MG63 (cell line): ENCODE data around the gene ANKRD12. TPM values are rescaled to one million over a fixed set of nuclear protein-coding genes. Genes with fewer than 3 reads are reported as not detected.

ENCODE experiments used
- DNase-seq: peaks from one replicate; pipeline ENCODE4 v3.0.0-alpha.2; 2020
- H3K27me3 ChIP-seq: fragments of 250-450 bp; sonication (Bioruptor Pico); 2 replicates; pipeline ENCODE4 v1.5.1; 2020; ENCODE audit warnings: mild to moderate bottlenecking, moderate library complexity
- H3K36me3 ChIP-seq: fragments of 250-450 bp; sonication (Bioruptor Pico); 2 replicates; pipeline ENCODE4 v1.5.1; 2020; ENCODE audit warnings: mild to moderate bottlenecking, moderate library complexity
- H3K4me3 ChIP-seq: fragments of 250-450 bp; sonication (Bioruptor Pico); 2 replicates; pipeline ENCODE4 v1.5.1; 2020; ENCODE audit warnings: mild to moderate bottlenecking, moderate library complexity
- H3K9me3 ChIP-seq: fragments of 250-450 bp; sonication (Bioruptor Pico); 2 replicates; pipeline ENCODE4 v1.5.1; 2020; ENCODE audit warnings: mild to moderate bottlenecking, moderate library complexity
- total RNA-seq: library from RNA; depleted of rRNA; stranded (reverse); fragments of >200 nt; shearing (Covaris generic); gene quantifications from 2 replicates; pipeline ENCODE4 v1.2.3, GENCODE V29; 2014; ENCODE audit warnings: low replicate concordance

The ANKRD12 gene
- total RNA-seq, 1 experiment from 2014 or later = 7.8 TPM

DNA sequence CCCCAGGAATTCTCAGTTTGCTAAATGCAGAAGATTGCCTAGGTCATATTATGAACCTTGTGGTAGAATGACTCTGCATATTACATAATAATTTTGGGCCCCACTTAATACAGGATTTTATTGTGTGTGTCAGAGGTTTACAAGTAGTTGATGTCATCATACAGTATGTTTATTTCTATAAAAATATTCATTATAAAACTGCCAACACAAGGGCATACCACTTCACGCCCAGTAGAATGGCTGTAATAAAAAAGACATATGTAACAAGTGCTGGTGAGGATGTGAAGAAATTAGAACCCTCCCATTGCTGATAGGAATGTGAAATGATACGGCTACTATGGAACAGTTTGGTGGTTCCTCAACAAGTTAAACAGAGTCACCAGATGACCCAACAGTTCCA lies 136.6 kb downstream of the ANKRD12 start:
- no peaks in the 10 kb centered on the region for H3K9me3 ChIP-seq
- H3K36me3 ChIP-seq = no peaks in the 10 kb centered on the region
- no peaks in the 10 kb centered on the region for H3K27me3 ChIP-seq
- no peak overlapping the region for H3K4me3 ChIP-seq
- DNase-seq = no peak

DNA sequence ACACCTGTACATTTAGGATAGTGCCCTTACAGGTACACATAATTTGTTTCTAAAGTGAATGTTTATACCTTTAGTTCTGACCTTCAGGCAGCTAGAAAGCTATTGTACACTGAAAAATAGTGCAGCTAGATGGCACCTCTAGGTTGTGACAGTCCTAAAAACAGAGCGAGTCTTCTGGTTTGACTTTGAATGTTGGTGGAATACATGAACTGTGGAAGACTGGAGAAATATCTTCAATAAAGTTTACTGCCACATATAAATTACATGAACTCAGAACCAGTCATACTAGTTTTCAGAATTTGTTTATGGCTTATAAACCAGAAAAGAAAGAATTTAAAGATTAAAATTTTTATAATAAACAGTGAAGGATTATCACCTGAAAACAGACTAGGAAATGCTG lies 139.3 kb downstream of the ANKRD12 start:
- no peaks in the 10 kb centered on the region for H3K36me3 ChIP-seq
- no peaks in the 10 kb centered on the region for H3K9me3 ChIP-seq
- H3K27me3 ChIP-seq = no peaks in the 10 kb centered on the region
- no peak for DNase-seq
- no peak overlapping the region for H3K4me3 ChIP-seq

DNA sequence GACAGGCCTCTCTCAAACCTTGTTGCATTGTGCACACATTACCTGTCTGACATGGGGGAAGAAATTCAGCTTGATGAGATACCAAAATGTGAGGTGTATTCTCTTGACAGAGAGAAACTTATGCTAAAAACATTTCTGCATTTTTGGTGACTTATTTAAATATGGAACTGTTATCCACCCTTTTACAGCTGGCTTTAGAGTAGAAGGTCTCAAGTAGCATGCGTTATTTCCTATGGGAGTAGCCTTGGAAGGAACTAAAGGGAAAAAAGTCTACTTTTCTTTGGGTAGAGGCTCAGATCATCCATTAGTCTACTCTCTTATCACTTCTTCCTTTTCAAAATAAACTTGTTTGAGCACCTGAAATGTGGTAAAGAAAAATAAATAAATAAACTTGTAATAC lies 141.4 kb downstream of the ANKRD12 start:
- Histone ChIP-seq H3K9me3 (no peaks in the 10 kb centered on the region), H3K4me3 (no peak overlapping the region), H3K27me3 (no peaks in the 10 kb centered on the region), H3K36me3 (no peaks in the 10 kb centered on the region; the same call in 1 of the 2 replicates)
- no peak for DNase-seq

DNA sequence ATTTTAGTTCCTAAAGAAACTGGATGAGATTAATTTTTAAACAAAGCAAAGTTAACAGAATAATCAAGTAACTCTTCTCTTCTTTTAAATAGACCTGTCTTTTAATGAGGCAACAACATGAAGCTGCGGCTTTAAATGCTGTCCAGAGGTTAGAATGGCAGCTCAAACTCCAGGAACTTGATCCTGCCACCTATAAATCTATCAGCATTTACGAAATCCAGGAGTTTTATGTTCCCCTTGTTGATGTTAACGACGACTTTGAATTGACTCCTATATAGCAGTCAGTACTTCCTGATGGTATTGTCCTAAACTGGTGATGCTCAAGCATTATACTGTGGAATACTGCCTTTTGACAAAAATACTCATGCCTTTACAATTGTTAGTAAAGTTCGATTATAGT lies 144.3 kb downstream of the ANKRD12 start:
- DNase-seq = no peak
- Histone ChIP-seq H3K4me3 (no peak overlapping the region), H3K36me3 (peaks cover 2% of the 10 kb centered on the region), H3K9me3 (no peaks in the 10 kb centered on the region), H3K27me3 (no peaks in the 10 kb centered on the region)

DNA sequence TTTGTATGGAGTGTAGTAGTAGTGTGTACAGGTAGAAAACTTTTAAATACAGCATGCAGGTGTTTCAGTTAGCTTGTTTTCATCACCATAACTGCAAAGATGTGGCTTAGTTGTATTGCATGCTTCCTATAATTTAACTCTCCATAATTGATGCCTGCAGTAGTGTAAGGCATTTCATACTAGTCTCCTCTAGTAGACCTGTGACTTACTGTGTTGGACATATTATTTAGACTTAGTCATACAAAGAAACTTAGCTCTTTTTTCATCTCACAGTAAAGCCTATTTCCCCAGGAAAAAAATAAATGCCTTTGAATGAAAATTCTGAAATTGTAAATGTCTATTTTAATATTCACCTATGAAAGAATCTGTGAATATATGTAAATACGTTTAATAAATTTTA lies 145.2 kb downstream of the ANKRD12 start:
- no peak for DNase-seq
- H3K4me3 ChIP-seq = no peak overlapping the region

DNA sequence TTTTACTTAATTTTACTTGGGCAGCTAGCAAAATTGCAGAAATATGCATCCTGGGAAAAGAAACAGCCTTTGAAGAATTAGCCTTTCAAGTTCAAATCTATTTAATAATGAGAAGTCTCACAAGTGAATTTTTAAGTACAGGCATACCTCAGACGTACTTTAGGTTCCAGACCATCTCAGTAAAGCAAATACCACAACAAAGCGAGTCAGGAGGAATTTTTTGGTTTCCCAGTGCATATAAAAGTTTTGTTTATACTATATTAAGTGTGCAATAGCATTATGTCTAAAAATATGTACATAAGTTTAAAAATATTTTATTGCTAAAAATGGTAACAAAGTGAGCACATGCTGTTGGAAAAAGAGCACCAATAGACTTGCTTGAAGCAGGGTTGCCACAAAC lies 147.2 kb downstream of the ANKRD12 start:
- Histone ChIP-seq H3K4me3 (no peak overlapping the region), H3K9me3 (no peaks in the 10 kb centered on the region), H3K36me3 (peaks cover 2% of the 10 kb centered on the region), H3K27me3 (no peaks in the 10 kb centered on the region)
- DNase-seq = no peak

More for the DNA sequence above, 145.2 kb downstream of the ANKRD12 start:
- H3K27me3 ChIP-seq = no peaks in the 10 kb centered on the region
- peaks cover 2% of the 10 kb centered on the region for H3K36me3 ChIP-seq
- no peaks in the 10 kb centered on the region for H3K9me3 ChIP-seq

DNA sequence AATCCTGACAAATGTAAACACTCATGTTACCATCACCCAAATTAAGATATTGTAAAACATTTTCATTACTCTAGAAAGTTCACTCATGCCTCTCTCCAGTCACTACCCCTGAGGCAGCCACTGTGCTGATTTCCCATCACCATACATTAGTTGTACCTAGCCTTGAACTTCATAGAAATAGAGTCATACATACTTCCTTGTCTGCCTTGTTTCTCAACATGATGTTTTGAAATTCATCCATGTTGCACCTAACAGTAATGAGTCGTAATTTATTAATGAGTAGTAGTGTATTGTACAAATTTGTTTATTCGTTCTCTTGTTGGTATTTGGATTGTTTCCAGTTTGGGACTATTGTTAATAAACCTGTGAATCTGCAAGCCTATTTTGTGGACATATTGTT lies 149.0 kb downstream of the ANKRD12 start:
- Histone ChIP-seq H3K27me3 (no peaks in the 10 kb centered on the region), H3K4me3 (no peak overlapping the region), H3K36me3 (peaks cover 2% of the 10 kb centered on the region), H3K9me3 (no peaks in the 10 kb centered on the region)
- DNase-seq = no peak

DNA sequence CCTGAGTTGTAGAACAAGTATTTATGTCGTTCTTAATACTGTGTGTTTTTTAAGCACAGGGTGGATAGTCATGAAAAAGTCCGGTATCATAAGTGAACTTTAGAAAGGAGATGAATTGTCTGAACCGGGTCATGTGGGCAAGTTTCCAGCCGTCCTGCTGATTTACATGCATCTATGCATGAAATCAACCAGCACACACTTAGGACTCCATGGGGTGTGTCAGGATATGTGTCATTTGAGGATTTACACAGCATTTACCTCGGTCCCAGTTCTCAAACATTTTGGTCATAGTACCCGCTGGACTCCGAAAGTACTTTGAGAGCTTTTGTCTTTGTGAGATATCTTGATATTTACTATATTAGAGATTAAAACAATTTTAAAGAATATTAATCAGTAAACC lies 150.5 kb downstream of the ANKRD12 start:
- H3K36me3 ChIP-seq = peaks cover 2% of the 10 kb centered on the region; the same call in 1 of the 2 replicates
- H3K9me3 ChIP-seq = no peaks in the 10 kb centered on the region
- H3K4me3 ChIP-seq = no peak overlapping the region
- DNase-seq = peak; percentile 10
- no peaks in the 10 kb centered on the region for H3K27me3 ChIP-seq

DNA sequence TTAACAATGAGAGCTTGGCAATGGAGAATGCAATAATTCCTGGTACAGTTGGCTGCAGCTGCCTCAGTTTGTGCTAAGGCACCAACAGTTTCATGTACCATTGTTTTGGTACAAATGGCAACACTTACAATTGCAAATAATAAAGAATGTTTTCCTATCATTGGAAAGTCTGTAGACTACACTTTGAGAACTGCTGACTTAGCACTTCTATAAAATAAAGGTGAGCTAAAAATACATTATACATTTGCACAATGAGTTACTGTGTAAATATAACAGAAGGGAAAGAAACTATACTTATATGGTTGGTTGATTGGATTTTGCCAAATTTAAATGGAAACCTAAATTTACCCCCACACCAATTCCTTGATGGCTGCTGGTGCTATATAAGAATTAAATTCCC lies 153.1 kb downstream of the ANKRD12 start:
- Histone ChIP-seq H3K27me3 (no peaks in the 10 kb centered on the region), H3K36me3 (no peaks in the 10 kb centered on the region), H3K4me3 (no peak overlapping the region), H3K9me3 (peaks cover 8% of the 10 kb centered on the region)
- no peak for DNase-seq

DNA sequence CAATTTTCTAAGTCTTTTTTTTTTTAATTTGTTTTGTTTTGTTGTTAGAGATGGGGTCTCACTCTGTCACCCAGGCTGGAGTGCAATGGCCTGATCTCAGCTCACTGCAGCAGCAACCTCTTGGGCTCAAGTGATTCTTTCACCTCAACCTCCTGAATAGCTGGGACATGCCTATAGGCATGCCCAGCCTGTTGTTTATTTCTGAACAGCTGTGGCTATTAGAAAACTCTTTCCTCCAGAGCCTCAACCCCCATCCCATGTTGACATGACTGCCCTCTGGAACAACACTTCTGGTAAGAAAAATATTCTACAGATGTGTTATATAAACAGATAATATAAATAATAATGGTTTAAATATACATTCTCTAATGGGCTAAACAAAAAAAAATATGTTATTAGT lies 153.6 kb downstream of the ANKRD12 start:
- H3K9me3 ChIP-seq = peaks cover 8% of the 10 kb centered on the region
- no peak for DNase-seq
- H3K36me3 ChIP-seq = no peaks in the 10 kb centered on the region
- H3K4me3 ChIP-seq = no peak overlapping the region
- H3K27me3 ChIP-seq = no peaks in the 10 kb centered on the region

DNA sequence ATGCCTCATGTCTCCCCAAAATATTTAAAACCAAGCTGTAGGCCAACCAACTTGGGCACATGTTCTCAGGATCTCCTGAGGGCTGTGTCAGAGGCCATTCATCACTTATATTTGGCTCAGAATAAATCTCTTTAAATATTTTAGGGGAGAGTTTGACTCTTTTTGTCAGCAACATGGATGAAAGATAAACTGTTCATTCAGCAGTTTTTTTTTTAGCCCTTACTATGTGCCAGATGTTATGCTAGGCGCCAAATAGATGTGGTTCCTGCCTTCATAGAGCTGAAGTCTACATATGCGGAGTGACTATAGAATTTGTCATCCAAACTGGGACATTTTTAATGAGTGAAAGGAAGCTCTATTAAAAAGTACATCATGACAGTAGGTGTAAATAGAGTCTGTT lies 155.5 kb downstream of the ANKRD12 start:
- H3K27me3 ChIP-seq = no peaks in the 10 kb centered on the region
- H3K9me3 ChIP-seq = peaks cover 8% of the 10 kb centered on the region
- H3K36me3 ChIP-seq = no peaks in the 10 kb centered on the region
- DNase-seq = no peak
- no peak overlapping the region for H3K4me3 ChIP-seq

DNA sequence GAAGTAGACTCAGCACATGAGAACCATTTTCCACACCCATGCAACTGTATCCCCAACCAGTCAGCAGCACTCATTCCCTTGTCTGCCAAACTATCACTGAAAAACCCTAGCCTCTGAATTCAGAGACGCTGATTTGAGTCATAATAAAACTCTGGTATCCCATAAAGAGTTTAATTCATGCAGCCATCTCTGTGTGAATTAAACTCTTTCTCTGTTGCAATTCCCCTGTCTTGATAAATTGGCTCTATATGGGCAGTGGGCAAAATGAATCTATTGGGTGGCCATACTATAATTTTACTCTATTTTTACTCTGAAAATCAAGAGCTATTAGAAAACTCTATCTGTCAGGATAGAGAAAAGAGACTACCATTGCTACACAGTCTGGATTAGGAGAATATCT lies 157.4 kb downstream of the ANKRD12 start:
- Histone ChIP-seq H3K4me3 (no peak overlapping the region), H3K36me3 (no peaks in the 10 kb centered on the region), H3K9me3 (peaks cover 8% of the 10 kb centered on the region), H3K27me3 (no peaks in the 10 kb centered on the region)
- no peak for DNase-seq

DNA sequence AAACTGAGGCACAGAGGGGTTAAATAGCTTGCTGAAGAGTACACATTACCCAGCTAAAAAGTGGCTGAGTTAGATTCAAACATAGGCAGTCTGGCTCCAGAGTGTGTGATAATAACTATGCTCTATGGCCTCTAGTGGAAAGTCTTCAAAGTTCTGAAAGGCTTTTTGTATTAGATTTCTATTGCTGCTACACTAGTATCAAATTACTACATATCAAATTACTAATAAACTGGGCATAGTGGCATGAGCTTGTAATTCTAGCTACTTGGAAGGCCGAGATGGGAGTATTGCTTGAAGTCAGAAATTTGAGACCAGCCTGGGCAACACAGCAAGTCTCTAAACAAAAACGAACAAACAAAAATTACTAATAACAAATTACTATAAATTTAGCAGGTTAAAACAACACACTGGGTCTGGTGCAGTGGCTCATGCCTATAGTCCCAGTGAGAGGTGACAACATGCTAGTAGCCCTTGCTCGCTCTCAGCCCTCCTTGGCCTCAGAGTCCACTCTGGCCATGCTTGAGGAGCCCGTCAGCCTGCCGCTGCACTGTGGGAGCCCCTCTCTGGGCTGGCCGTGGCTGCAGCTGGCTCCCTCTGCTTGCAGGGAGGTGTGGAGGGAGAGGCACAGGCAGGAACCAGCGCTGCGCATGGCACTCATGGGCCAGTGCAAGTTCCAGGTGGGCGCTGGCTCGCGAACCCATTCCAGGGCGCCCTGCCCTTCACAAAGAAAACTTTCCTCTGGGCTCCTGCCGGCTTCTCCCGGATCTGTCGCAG lies 159.8 kb downstream of the ANKRD12 start:
- H3K9me3 ChIP-seq = peaks cover 8% of the 10 kb centered on the region
- no peaks in the 10 kb centered on the region for H3K27me3 ChIP-seq
- no peak for DNase-seq
- no peak overlapping the region for H3K4me3 ChIP-seq
- no peaks in the 10 kb centered on the region for H3K36me3 ChIP-seq

DNA sequence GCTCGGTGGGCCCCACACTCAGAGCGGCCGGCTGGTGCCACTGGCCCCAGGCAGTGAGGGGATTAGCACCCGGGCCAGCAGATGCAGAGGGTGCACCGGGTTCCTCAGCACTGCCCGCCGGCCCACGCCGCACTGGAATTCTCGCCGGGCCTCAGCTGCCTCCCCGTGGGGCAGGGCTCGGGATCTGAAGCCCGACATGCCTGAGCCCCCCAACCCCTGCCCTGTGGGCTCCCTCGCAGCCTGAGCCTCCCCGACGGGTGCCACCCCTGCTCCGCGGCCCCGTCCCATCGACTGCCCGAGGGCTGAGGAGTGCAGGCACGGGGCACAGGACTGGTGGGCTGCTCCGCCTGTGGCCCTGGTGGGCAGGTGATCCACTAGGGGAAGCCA lies 160.4 kb downstream of the ANKRD12 start:
- DNase-seq = no peak
- no peak overlapping the region for H3K4me3 ChIP-seq
- H3K36me3 ChIP-seq = no peaks in the 10 kb centered on the region
- peaks cover 8% of the 10 kb centered on the region for H3K9me3 ChIP-seq
- H3K27me3 ChIP-seq = no peaks in the 10 kb centered on the region

DNA sequence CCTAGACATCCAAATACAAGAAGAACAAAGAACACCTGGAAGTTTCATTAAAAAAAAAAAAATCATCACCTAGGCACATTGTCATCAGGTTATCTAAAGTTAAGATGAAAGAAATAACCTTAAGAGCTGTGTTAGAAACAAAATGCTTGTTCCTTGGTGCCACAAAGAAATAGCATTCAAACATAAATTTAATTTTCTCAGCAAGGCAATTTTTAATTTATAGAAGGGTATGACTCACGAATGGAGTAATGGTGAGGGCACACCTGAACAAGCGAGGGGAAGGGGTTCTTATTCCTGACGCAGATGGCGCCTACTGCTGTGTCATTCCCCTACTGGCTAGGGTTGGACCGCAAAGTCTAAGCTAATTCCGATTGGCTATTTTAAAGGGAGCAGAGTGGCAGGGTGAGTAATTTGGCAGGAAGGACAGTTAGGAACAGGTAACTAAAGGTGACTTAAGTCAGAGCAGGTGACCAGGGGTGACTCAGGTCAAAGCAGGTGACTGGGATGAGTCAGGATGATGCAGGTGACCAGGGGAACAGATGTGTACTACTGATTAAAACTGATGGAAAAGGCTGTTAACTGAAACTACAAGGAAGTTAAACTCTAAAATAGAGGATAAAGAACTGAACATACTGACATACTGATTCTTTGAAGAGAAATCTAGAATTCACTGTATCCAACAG lies 167.9 kb downstream of the ANKRD12 start:
- no peaks in the 10 kb centered on the region for H3K36me3 ChIP-seq
- H3K4me3 ChIP-seq = no peak overlapping the region
- no peaks in the 10 kb centered on the region for H3K27me3 ChIP-seq
- DNase-seq = no peak
- H3K9me3 ChIP-seq = peaks cover 2% of the 10 kb centered on the region; the same call in 1 of the 2 replicates

DNA sequence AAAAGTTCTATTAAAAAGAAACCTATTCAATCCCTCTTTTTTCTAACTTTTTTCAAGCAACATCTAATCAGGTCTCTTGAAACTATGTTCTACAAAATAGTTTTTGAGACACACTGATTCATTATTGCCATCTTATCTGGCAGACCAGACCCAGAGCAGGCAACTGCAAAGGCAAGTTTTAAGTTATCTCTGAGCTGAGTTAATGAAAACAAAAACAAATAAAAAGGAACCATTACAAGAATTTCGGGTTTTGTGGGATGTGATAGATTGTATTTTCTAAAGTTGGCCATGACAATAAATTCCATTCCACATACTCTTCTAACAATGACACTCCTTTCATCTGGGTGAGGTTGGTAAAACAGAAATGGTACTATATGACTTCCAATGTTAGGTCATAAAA lies 182.8 kb downstream of the ANKRD12 start:
- no peak overlapping the region for H3K4me3 ChIP-seq
- H3K9me3 ChIP-seq = peaks cover 2% of the 10 kb centered on the region; the same call in 1 of the 2 replicates
- H3K27me3 ChIP-seq = no peaks in the 10 kb centered on the region
- no peaks in the 10 kb centered on the region for H3K36me3 ChIP-seq
- no peak for DNase-seq

DNA sequence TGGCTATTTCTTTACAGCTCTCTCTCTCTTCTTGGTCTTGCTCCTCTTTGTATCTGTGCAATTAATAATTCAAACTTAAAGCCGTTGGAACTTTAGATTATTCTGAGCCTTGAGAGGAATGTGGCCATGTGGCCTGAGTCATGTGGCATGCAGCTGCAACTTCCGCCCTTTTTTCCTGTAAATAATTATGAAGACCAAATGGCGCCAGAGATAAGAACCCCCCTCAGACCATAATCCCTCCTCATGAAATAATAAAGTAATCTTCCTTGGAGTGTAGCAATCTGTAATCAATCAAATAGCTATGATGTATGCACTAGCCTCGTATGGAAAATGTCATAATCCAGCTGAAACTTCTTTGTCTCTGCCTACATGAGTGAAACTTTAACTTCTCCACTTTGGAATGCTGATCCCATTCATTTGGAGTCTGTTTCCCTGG lies 184.5 kb downstream of the ANKRD12 start:
- no peaks in the 10 kb centered on the region for H3K36me3 ChIP-seq
- peaks cover 2% of the 10 kb centered on the region; the same call in 1 of the 2 replicates for H3K9me3 ChIP-seq
- DNase-seq = no peak
- no peaks in the 10 kb centered on the region for H3K27me3 ChIP-seq
- H3K4me3 ChIP-seq = no peak overlapping the region

DNA sequence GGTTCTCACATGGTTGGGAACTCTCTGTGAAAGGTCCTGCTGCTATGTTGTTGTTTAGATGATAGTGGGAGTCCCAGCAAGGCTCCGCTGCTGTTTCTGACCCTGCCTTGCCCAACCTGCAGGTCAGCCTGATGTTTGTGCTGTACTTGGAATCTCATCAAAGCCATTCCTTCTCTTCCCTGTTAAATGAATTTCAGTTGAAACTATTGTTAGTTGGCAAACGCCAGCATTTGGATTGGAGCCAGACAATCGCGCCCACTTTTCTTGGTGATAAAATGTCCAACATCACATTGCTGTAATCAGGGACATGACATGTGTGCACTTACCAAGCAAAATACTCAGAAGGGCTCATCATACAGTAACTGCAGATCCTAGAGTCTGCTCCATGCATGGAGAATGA lies 185.2 kb downstream of the ANKRD12 start:
- H3K36me3 ChIP-seq = no peaks in the 10 kb centered on the region
- H3K9me3 ChIP-seq = no peaks in the 10 kb centered on the region; the same call in 1 of the 2 replicates
- no peaks in the 10 kb centered on the region for H3K27me3 ChIP-seq
- no peak overlapping the region for H3K4me3 ChIP-seq
- DNase-seq = no peak
